ENCODE results near the gene COL7A1. TPM values are rescaled to one million over a fixed set of nuclear protein-coding genes. Genes with fewer than 3 reads are reported as not detected.

COL7A1 gene
- total RNA-seq, 3 donors from 2014 or later (not counting 1 experiment from before 2014, with no cell fraction given) = 0.54 to 1.7 (median 1.4) TPM

DNA sequence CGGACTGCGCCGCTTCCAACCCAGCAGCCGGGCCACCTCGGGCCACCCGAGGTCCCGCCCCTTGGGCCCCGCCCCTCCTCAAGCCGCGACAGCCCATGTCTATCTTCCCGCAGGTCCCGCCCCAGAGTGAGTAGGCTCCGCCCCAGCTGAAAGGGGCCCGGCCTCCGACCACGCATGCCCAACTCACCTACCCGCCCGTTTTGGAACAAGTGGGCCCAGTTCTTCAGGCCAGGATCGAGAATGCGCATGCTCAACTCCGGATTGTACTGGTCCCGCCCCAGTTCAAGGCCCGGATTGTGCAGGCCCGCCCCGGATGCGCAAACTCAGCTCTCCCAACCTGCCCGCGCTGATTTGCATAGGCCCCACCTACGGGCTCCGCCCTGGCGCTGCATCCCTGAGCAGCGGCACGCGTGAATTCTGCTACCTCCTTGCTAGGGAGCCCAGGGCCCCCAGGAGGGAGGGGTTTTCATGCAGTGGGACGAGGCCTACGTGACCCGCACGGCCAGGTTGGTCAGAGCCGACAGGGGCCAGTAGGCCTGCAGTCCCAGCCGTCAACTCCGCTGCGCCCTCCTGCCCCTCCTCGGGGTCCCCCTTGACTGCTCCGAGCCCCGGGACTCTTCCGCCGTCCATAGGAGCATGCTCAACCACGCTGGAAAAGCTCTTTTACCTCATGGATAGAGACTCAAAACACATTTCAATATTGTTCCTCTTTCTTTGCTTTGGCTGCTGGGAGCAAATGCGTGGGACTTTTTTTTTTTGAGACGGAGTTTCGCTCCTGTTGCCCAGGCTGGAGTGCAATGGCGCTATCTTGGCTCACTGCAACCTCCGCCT, 38.1 kb downstream of the COL7A1 start, which contains the start of gene PFKFB4:
TSS of gene PFKFB4 (minus strand) at position 8 of the 831 bp plus-strand sequence. CDS start 26 bp downstream, outside the sequence.
- H3K27ac ChIP-seq (ENCODE audit: low read length) = peak within 1 kb of the TSS; percentile 11
- Mint-ChIP-seq H3K4me3 (peak within 1 kb of the TSS; percentile 93), H3K27me3 (ENCODE audit: low read depth in 2 of 2) (no peaks in the 10 kb centered on the region), H3K27ac (peak within 1 kb of the TSS; percentile 44 to 67), H3K36me3 (no peaks in the 10 kb centered on the region), H3K9me3 (no peaks in the 10 kb centered on the region), H3K4me1 (peaks cover 20 to 38% of the 10 kb centered on the region in 2 donors)
- peak within 1 kb of the TSS; percentile 46 for H3K4me3 ChIP-seq (ENCODE audit: low read length)
- H3K4me1 ChIP-seq (ENCODE audit: control insufficient read depth, insufficient read depth, low read length) = peaks cover 52% of the 10 kb centered on the region
- no peaks in the 10 kb centered on the region for H3K36me3 ChIP-seq (ENCODE audit: control insufficient read depth, insufficient read depth, low read length)
- intact Hi-C loops (cut with micrococcal nuclease) = loop anchor here (2.0 kb wide), 1 partner anchor 78 kb away; no protein-coding TSS in a partner anchor
- no peaks in the 10 kb centered on the region for H3K27me3 ChIP-seq (ENCODE audit: control insufficient read depth, insufficient read depth, low read length)
- DNase-seq (peak; percentile 99 to 100), ATAC-seq (peak; percentile 88 to 95 (median 88))
- WGBS (ENCODE audit: insufficient coverage) = under 1% methylated on average over 53 of the region's 53 CpGs
- H3K9me3 ChIP-seq (ENCODE audit: control insufficient read depth, insufficient read depth, low read length) = no peaks in the 10 kb centered on the region
- TF ChIP-seq, protein P1, sequence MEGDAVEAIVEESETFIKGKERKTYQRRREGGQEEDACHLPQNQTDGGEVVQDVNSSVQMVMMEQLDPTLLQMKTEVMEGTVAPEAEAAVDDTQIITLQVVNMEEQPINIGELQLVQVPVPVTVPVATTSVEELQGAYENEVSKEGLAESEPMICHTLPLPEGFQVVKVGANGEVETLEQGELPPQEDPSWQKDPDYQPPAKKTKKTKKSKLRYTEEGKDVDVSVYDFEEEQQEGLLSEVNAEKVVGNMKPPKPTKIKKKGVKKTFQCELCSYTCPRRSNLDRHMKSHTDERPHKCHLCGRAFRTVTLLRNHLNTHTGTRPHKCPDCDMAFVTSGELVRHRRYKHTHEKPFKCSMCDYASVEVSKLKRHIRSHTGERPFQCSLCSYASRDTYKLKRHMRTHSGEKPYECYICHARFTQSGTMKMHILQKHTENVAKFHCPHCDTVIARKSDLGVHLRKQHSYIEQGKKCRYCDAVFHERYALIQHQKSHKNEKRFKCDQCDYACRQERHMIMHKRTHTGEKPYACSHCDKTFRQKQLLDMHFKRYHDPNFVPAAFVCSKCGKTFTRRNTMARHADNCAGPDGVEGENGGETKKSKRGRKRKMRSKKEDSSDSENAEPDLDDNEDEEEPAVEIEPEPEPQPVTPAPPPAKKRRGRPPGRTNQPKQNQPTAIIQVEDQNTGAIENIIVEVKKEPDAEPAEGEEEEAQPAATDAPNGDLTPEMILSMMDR (IDR thresholded peaks at IDR 0.05) = no peak

DNA sequence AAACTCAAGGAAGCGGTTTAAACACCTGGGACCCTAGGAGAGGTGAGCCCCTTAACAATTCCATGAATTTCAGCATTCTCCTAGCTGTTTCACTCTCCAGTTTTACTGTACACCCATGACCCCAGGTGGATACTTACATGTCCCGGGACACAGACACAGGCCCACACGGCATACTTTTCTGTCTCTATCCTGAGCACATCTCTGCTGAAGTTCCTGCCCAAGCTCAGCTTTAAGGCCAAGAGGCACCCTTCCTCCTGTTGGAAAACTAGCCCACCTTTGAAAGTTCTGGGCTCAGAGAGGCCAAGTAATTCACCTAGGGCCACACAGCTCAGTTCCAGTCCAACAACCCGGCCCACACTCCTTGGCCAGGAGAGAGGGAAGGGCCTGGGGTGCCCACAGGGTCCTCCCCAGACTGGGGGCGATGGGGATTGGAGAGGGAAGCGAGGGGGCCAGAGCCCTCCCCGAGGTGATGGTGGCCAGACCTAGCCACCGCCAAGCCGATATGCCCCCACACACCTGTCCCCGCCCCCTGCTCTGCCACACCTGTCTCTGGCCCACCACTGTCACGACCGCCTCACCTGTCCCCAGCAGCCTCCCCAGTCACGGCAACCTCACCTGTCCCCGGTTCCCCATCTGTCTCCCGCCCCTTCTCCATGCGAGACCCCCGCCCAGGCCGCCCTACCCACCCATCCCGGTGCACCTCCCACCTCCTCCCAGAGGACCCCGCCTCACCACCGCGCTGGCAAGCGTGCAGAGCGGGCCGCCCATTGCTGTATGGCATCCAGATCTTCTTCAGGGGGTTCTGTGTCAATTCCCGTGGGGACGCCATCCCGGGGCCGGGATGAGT, 39.0 kb downstream of the COL7A1 start:
- Histone ChIP-seq H3K27me3 (ENCODE audit: control insufficient read depth, insufficient read depth, low read length) (no peaks in the 10 kb centered on the region), H3K4me1 (ENCODE audit: control insufficient read depth, insufficient read depth, low read length) (peaks cover 50% of the 10 kb centered on the region), H3K4me3 (ENCODE audit: low read length) (peak overlapping the region; percentile 39), H3K9me3 (ENCODE audit: control insufficient read depth, insufficient read depth, low read length) (no peaks in the 10 kb centered on the region), H3K36me3 (ENCODE audit: control insufficient read depth, insufficient read depth, low read length) (no peaks in the 10 kb centered on the region), H3K27ac (ENCODE audit: low read length) (peak overlapping the region; percentile 11)
- intact Hi-C loops (cut with micrococcal nuclease) = loop anchor here (2.0 kb wide), 1 partner anchor 77 kb away; no protein-coding TSS in a partner anchor
- DNase-seq = no peak
- Mint-ChIP-seq H3K4me3 (peak overlapping the region; percentile 93), H3K36me3 (no peaks in the 10 kb centered on the region), H3K27me3 (ENCODE audit: low read depth in 2 of 2) (no peaks in the 10 kb centered on the region), H3K27ac (peak overlapping the region; percentile 44 to 67), H3K4me1 (peaks cover 20 to 38% of the 10 kb centered on the region in 2 donors), H3K9me3 (no peaks in the 10 kb centered on the region)
- 19% methylated on average over 29 of the region's 29 CpGs for WGBS (ENCODE audit: insufficient coverage)
- TF ChIP-seq, protein P1 (IDR thresholded peaks at IDR 0.05) = no peak
- ATAC-seq = no peak

DNA sequence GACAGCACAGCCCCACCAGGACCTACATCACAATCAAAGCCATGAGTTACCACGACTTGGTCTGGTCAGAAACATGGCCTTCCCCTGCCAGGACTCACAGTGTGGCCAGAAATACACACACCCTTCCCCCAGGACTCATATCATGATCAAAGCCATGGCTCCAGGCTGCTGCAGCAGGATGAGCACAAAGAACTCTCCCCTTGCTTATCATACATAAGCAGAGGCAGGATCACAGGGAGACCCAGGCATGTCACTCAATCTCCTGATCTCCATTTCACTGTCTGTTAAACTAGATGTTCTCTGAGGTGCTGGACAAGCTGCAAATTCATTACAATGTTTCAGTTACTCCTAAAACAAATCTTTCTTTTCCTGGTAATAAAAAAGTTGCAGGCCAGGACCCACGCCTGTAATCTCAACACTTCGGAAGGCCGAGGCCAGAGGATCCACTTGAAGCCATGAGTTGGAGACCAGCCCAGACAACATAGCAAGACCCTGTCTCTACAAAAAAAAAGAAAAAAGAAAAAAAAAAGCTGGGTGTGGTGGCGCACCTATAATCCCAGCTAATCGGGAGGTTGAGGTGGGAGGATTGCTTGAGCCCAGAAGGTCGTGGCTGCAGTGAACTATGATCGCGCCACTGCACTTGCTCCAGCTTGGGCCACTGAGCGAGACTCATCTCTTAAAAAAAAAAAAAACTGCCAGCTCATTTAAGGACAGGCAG, 39.7 kb downstream of the COL7A1 start:
- Histone ChIP-seq H3K27me3 (ENCODE audit: control insufficient read depth, insufficient read depth, low read length) (no peaks in the 10 kb centered on the region), H3K9me3 (ENCODE audit: control insufficient read depth, insufficient read depth, low read length) (no peaks in the 10 kb centered on the region), H3K36me3 (ENCODE audit: control insufficient read depth, insufficient read depth, low read length) (no peaks in the 10 kb centered on the region), H3K4me3 (ENCODE audit: low read length) (no peak overlapping the region), H3K27ac (ENCODE audit: low read length) (no peak overlapping the region), H3K4me1 (ENCODE audit: control insufficient read depth, insufficient read depth, low read length) (peaks cover 42% of the 10 kb centered on the region)
- no peak overlapping the region for H3K27ac Mint-ChIP-seq
- H3K9me3 Mint-ChIP-seq = no peaks in the 10 kb centered on the region
- peaks cover 18 to 36% of the 10 kb centered on the region in 2 donors for H3K4me1 Mint-ChIP-seq
- H3K4me3 Mint-ChIP-seq = peak overlapping the region; percentile 63
- DNase-seq = no peak
- H3K27me3 Mint-ChIP-seq (ENCODE audit: low read depth in 2 of 2) = no peaks in the 10 kb centered on the region
- TF ChIP-seq, protein P1 (IDR thresholded peaks at IDR 0.05) = no peak
- ATAC-seq = no peak
- WGBS (ENCODE audit: insufficient coverage) = 95% methylated on average over 9 of the region's 10 CpGs
- H3K36me3 Mint-ChIP-seq = no peaks in the 10 kb centered on the region
- intact Hi-C loops (cut with micrococcal nuclease) = no loop called here

Data from natural killer cell (primary cell).